ENCODE results near the gene CNTN1. TPM values are rescaled to one million over a fixed set of nuclear protein-coding genes. Genes with fewer than 3 reads are reported as not detected.
"Not testable (repeated sequence)": the region's sequence is repeated elsewhere in the genome, so short reads cannot be mapped to it uniquely, and the experiment has no call there.

CNTN1 gene
- total RNA-seq, 2 experiments from 2014 or later, result not detected

GRCh38 chr12:40730281-40730680 lies 38.0 kb downstream of the CNTN1 start:
- no peak overlapping the region for H3K4me3 Mint-ChIP-seq
- DNase-seq, result no peak
- H3K4me1 Mint-ChIP-seq, result no peaks in the 10 kb centered on the region
- H3K27ac Mint-ChIP-seq, result no peak overlapping the region
- no peaks in the 10 kb centered on the region for H3K27me3 Mint-ChIP-seq
- H3K36me3 Mint-ChIP-seq, result no peaks in the 10 kb centered on the region
- no peaks in the 10 kb centered on the region for H3K9me3 Mint-ChIP-seq

- H3K9me3 Mint-ChIP-seq, result peaks cover 1% of the 10 kb centered on the region
- H3K27me3 Mint-ChIP-seq, result no peaks in the 10 kb centered on the region
- H3K4me3 Mint-ChIP-seq, result no peak overlapping the region
- no peak for DNase-seq
- H3K27ac Mint-ChIP-seq, result no peak overlapping the region
- no peaks in the 10 kb centered on the region for H3K4me1 Mint-ChIP-seq
- no peaks in the 10 kb centered on the region for H3K36me3 Mint-ChIP-seq
These were observed 41.6 kb downstream of the CNTN1 start for GRCh38 chr12:40733871-40734270.

DNA sequence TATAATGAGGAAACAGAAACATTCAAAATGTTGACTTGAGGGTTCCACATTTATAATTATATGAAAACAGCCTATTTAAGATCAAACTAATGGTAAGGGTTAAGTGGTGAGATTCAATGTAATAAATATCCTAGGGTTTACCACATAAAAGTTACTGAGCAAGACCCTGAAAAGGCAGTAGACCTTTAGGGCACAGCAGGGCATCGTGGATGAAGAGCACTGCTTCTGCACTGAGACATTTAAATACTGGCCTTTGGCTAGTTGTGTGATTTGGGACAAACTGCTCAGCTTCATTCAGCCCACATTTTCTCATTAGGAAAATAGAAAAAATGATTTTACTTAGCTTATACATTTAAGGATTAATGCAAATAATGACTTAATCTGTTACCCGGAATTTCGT lies 42.0 kb downstream of the CNTN1 start:
- no peak overlapping the region for H3K27ac Mint-ChIP-seq
- no peak overlapping the region for H3K4me3 Mint-ChIP-seq
- H3K27me3 Mint-ChIP-seq, result no peaks in the 10 kb centered on the region
- no peak for DNase-seq
- H3K36me3 Mint-ChIP-seq, result no peaks in the 10 kb centered on the region
- H3K9me3 Mint-ChIP-seq, result peaks cover 1% of the 10 kb centered on the region
- H3K4me1 Mint-ChIP-seq, result no peaks in the 10 kb centered on the region

GRCh38 chr12:40735551-40736230 lies 43.5 kb downstream of the CNTN1 start:
- H3K27ac Mint-ChIP-seq, result no peak overlapping the region
- no peaks in the 10 kb centered on the region for H3K36me3 Mint-ChIP-seq
- no peaks in the 10 kb centered on the region for H3K27me3 Mint-ChIP-seq
- H3K4me1 Mint-ChIP-seq, result no peaks in the 10 kb centered on the region
- H3K4me3 Mint-ChIP-seq, result no peak overlapping the region
- no peak for DNase-seq
- H3K9me3 Mint-ChIP-seq, result peaks cover 3% of the 10 kb centered on the region

- H3K9me3 Mint-ChIP-seq, H3K27me3 Mint-ChIP-seq, H3K27ac Mint-ChIP-seq: not testable (repeated sequence)
These were observed 45.2 kb downstream of the CNTN1 start for GRCh38 chr12:40737416-40737815.

DNA sequence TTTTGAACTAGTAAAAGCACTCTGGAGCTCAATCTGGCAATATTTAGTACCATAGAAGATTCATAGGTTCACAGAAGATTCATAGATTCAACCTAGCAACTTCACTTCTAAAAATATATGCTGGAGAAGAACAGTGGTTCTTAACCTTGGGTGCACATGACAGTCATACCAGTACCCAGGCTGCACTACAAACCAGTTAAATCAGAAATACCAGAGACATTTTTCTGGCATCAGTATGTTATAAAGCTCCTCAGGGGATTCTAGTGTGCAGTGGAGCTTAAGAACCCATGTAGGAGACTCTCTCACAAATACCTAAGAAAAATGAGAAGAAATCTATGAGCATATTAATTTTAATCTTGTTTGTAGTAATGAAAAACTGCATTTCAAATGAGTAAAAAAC lies 46.6 kb downstream of the CNTN1 start:
- Mint-ChIP-seq H3K4me1 (no peaks in the 10 kb centered on the region), H3K27me3 (no peaks in the 10 kb centered on the region), H3K9me3 (peaks cover 7% of the 10 kb centered on the region), H3K27ac (no peak overlapping the region), H3K36me3 (no peaks in the 10 kb centered on the region), H3K4me3 (no peak overlapping the region)
- no peak for DNase-seq

More at GRCh38 chr12:40737416-40737815, 45.2 kb downstream of the CNTN1 start:
- not testable (repeated sequence) for H3K4me1 Mint-ChIP-seq, H3K36me3 Mint-ChIP-seq, DNase-seq, H3K4me3 Mint-ChIP-seq

GRCh38 chr12:40742041-40742440 lies 49.8 kb downstream of the CNTN1 start:
- Mint-ChIP-seq H3K36me3 (no peaks in the 10 kb centered on the region), H3K4me3 (no peak overlapping the region), H3K9me3 (peaks cover 7% of the 10 kb centered on the region), H3K27ac (no peak overlapping the region), H3K27me3 (no peaks in the 10 kb centered on the region), H3K4me1 (no peaks in the 10 kb centered on the region)
- DNase-seq, result no peak

- no peaks in the 10 kb centered on the region for H3K27me3 Mint-ChIP-seq
- H3K27ac Mint-ChIP-seq, result no peak overlapping the region
- no peak for DNase-seq
- H3K36me3 Mint-ChIP-seq, result no peaks in the 10 kb centered on the region
- H3K4me1 Mint-ChIP-seq, result no peaks in the 10 kb centered on the region
- peaks cover 5% of the 10 kb centered on the region for H3K9me3 Mint-ChIP-seq
- no peak overlapping the region for H3K4me3 Mint-ChIP-seq
These were observed 53.1 kb downstream of the CNTN1 start for GRCh38 chr12:40745386-40745785.

DNA sequence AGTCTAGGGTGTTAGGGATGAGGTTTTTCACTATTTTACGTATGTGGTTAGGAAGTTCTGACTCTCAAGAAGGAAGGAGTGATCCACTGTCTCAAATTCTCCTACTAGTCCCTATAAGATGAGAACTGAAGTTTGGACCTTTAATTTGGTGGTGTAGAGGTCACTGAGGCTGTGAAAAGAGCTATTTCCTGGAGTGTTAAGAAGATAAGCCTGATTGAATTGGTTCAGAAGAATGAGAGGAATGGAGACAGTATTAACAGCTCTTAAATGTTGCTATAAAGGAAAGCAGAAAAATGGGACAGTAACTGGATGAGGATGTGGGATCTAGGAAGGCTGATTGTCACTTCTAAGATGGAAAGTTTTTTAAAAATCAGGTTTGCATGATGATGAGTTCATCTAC lies 57.6 kb downstream of the CNTN1 start:
- Mint-ChIP-seq H3K9me3 (peaks cover 1% of the 10 kb centered on the region), H3K36me3 (no peaks in the 10 kb centered on the region), H3K27ac (no peak overlapping the region), H3K4me1 (no peaks in the 10 kb centered on the region), H3K27me3 (no peaks in the 10 kb centered on the region), H3K4me3 (no peak overlapping the region)
- no peak for DNase-seq

DNA sequence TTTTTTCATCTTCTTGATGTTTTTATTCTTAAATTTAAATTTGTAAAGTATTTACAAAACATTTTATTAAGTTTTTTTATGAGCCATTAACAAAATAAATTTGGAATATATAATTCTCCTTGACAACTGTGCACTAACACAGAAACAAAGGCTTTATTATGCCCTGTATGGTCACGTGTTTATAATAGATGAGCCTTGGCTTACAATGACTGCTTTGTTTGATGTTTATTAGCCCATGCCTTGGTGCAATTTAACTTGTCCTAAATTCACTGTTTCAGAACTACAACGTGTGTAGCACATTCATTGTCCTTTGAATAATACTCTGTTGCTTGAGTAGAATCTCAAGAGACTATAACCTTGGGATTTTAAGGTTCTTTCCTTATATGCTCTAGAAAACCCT lies 59.8 kb downstream of the CNTN1 start:
- H3K9me3 Mint-ChIP-seq, result peaks cover 1% of the 10 kb centered on the region
- no peak for DNase-seq
- H3K27me3 Mint-ChIP-seq, result no peaks in the 10 kb centered on the region
- no peaks in the 10 kb centered on the region for H3K36me3 Mint-ChIP-seq
- H3K4me3 Mint-ChIP-seq, result no peak overlapping the region
- no peaks in the 10 kb centered on the region for H3K4me1 Mint-ChIP-seq
- H3K27ac Mint-ChIP-seq, result no peak overlapping the region

- Mint-ChIP-seq H3K4me1 (no peaks in the 10 kb centered on the region), H3K36me3 (no peaks in the 10 kb centered on the region), H3K27me3 (no peaks in the 10 kb centered on the region), H3K27ac (no peak overlapping the region), H3K4me3 (no peak overlapping the region), H3K9me3 (peaks cover 1% of the 10 kb centered on the region)
- no peak for DNase-seq
These were observed 68.6 kb downstream of the CNTN1 start for GRCh38 chr12:40760821-40761220.

DNA sequence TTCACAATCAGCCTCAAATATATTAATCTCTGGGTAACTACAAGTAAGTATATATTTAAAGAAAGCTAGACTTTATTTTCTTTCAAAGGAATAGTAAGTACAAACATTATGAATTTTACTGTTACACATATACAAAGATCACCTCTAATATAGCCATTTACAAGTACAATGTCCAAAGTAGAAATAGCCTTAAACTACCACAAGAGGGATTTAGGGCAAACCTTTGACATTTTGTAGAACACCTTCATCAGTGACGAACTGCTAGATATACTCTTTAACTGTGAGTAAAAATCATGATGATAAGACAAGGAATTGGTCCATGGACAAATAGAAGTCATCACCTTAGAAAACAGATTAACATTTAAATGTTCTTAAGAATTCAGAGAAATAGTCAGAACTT lies 69.8 kb downstream of the CNTN1 start:
- no peaks in the 10 kb centered on the region for H3K27me3 Mint-ChIP-seq
- H3K36me3 Mint-ChIP-seq, result no peaks in the 10 kb centered on the region
- no peak overlapping the region for H3K27ac Mint-ChIP-seq
- H3K4me3 Mint-ChIP-seq, result no peak overlapping the region
- no peak for DNase-seq
- H3K4me1 Mint-ChIP-seq, result no peaks in the 10 kb centered on the region
- peaks cover 1% of the 10 kb centered on the region for H3K9me3 Mint-ChIP-seq

- no peak overlapping the region for H3K27ac Mint-ChIP-seq
- H3K9me3 Mint-ChIP-seq, result peaks cover 1% of the 10 kb centered on the region
- H3K27me3 Mint-ChIP-seq, result no peaks in the 10 kb centered on the region
- H3K4me3 Mint-ChIP-seq, result no peak overlapping the region
- no peak for DNase-seq
- no peaks in the 10 kb centered on the region for H3K4me1 Mint-ChIP-seq
- no peaks in the 10 kb centered on the region for H3K36me3 Mint-ChIP-seq
These were observed 76.1 kb downstream of the CNTN1 start for GRCh38 chr12:40768125-40768864.

DNA sequence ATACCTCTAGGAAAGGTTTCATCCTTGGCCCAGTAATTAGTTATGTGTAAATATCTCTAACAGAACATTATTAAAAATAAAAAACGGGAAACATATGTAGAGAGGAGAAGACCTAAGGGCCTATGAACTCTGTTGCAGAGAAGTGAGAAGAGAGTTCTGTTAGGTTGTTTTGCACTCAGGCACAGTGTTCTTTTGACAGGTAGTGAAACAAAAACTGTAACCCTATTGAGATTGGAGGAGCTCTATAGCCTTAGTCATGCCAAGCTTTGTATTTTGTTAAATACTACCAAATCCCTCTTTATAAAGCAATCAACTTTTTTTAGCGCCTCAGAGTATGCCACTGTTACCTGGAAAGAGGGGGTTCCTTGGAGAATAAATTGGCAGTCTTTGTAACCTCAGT lies 77.6 kb downstream of the CNTN1 start:
- Mint-ChIP-seq H3K27me3 (no peaks in the 10 kb centered on the region), H3K4me1 (no peaks in the 10 kb centered on the region), H3K4me3 (no peak overlapping the region), H3K36me3 (no peaks in the 10 kb centered on the region), H3K27ac (no peak overlapping the region), H3K9me3 (no peaks in the 10 kb centered on the region)
- no peak for DNase-seq

- Mint-ChIP-seq H3K4me3 (no peak overlapping the region), H3K36me3 (no peaks in the 10 kb centered on the region), H3K9me3 (no peaks in the 10 kb centered on the region), H3K27me3 (no peaks in the 10 kb centered on the region), H3K27ac (no peak overlapping the region), H3K4me1 (no peaks in the 10 kb centered on the region)
- no peak for DNase-seq
These were observed 78.5 kb downstream of the CNTN1 start for GRCh38 chr12:40770781-40771180.

- Mint-ChIP-seq H3K4me1 (no peaks in the 10 kb centered on the region), H3K27me3 (no peaks in the 10 kb centered on the region), H3K27ac (no peak overlapping the region), H3K9me3 (no peaks in the 10 kb centered on the region), H3K4me3 (no peak overlapping the region), H3K36me3 (no peaks in the 10 kb centered on the region)
- DNase-seq, result no peak
These were observed 83.4 kb downstream of the CNTN1 start for GRCh38 chr12:40775661-40776060.

Data from activated naive CD8-positive, alpha-beta T cell treated with anti-CD3 and anti-CD28 coated beads for 36 hours (primary cell).